GM23338 (cell line): ENCODE results near the gene ELMO3. TPM values are rescaled to one million over a fixed set of nuclear protein-coding genes. Genes with fewer than 3 reads are reported as not detected.

ENCODE experiments used
- ATAC-seq: fragments of 200-7000 bp; cut with Tn5 transposase; 3 replicates; pipeline ENCODE4 v1.9.1; 2020
- DNase-seq: peaks from one replicate; pipeline ENCODE4 v3.0.0-alpha.2; 2015; ENCODE audit warnings: low spot score
- H2AFZ ChIP-seq: fragments of 200-600 bp; sonication (generic); 2 replicates; pipeline ENCODE4 v1.8.0; 2016; ENCODE audit warnings: antibody characterized with exemption, mild to moderate bottlenecking, moderate library complexity
- H3F3A ChIP-seq: fragments of 200-600 bp; sonication (generic); replicated peaks from 2 replicates; pipeline ENCODE4 v1.8.0; 2017; ENCODE audit warnings: antibody characterized with exemption, mixed run types, low read depth
- H3K27ac ChIP-seq: fragments of 200-600 bp; sonication (generic); 2 replicates; pipeline ENCODE4 v1.6.1; 2016; ENCODE audit warnings: low read depth
- H3K27me3 ChIP-seq: fragments of 200-600 bp; sonication (generic); 2 replicates; pipeline ENCODE4 v1.8.0; 2016; ENCODE audit warnings: mild to moderate bottlenecking, mixed run types, moderate library complexity; ENCODE audit not compliant: insufficient read depth
- H3K36me3 ChIP-seq: fragments of 200-600 bp; sonication (generic); 2 replicates; pipeline ENCODE4 v1.8.0; 2016; ENCODE audit warnings: mild to moderate bottlenecking; ENCODE audit not compliant: insufficient read depth
- H3K4me1 ChIP-seq: fragments of 200-600 bp; sonication (generic); 2 replicates; pipeline ENCODE4 v1.8.0; 2016; ENCODE audit warnings: mild to moderate bottlenecking, moderate library complexity; ENCODE audit not compliant: insufficient read depth
- H3K4me2 ChIP-seq: fragments of 200-600 bp; sonication (generic); 2 replicates; pipeline ENCODE4 v1.7.1; 2017; ENCODE audit warnings: mixed run types
- H3K4me3 ChIP-seq: fragments of 200-600 bp; sonication (generic); 2 replicates; pipeline ENCODE4 v1.6.1; 2016; ENCODE audit warnings: mixed run types
- H3K79me2 ChIP-seq: fragments of 200-600 bp; sonication (generic); replicated peaks from 2 replicates; pipeline ENCODE4 v1.8.0; 2017; ENCODE audit warnings: mild to moderate bottlenecking; ENCODE audit not compliant: insufficient read depth
- H3K9me2 ChIP-seq: fragments of 200-600 bp; sonication (generic); 2 replicates; pipeline ENCODE4 v1.8.0; 2017; ENCODE audit not compliant: insufficient read depth
- H4K20me1 ChIP-seq: fragments of 200-600 bp; sonication (generic); replicated peaks from 2 replicates; pipeline ENCODE4 v1.8.0; 2017; ENCODE audit warnings: mild to moderate bottlenecking; ENCODE audit not compliant: insufficient read depth
- H3K27ac Mint-ChIP-seq: 2 replicates; pipeline ENCODE4 v1.8.0; 2020; ENCODE audit warnings: inconsistent platforms, mild to moderate bottlenecking, moderate library complexity, mixed read lengths
- H3K27me3 Mint-ChIP-seq: 3 replicates; pipeline ENCODE4 v1.8.0; 2022; ENCODE audit warnings: low read depth, mild to moderate bottlenecking, moderate library complexity, mixed read lengths, inconsistent platforms; ENCODE audit not compliant: insufficient read depth, poor library complexity
- H3K36me3 Mint-ChIP-seq: 3 replicates; pipeline ENCODE4 v1.8.0; 2021; ENCODE audit warnings: low read depth, mild to moderate bottlenecking, inconsistent platforms, moderate library complexity, mixed read lengths
- H3K4me1 Mint-ChIP-seq: 3 replicates; pipeline ENCODE4 v1.8.0; 2020; ENCODE audit warnings: mild to moderate bottlenecking, inconsistent platforms, mixed read lengths
- H3K4me3 Mint-ChIP-seq: 3 replicates; pipeline ENCODE4 v1.8.0; 2021; ENCODE audit warnings: moderate library complexity, mild to moderate bottlenecking, inconsistent platforms, mixed read lengths
- H3K9me3 Mint-ChIP-seq: 3 replicates; pipeline ENCODE4 v1.8.0; 2020; ENCODE audit warnings: moderate library complexity, mild to moderate bottlenecking, inconsistent platforms, mixed read lengths
- CREB1 ChIP-seq: fragments of 250-450 bp; sonication (Bioruptor Pico); IDR thresholded peaks from 2 replicates; pipeline ENCODE4 v1.5.0; 2020; ENCODE audit warnings: low read depth, mild to moderate bottlenecking, moderate library complexity
- ETS1 ChIP-seq: IDR thresholded peaks from 2 replicates; pipeline ENCODE4 v1.6.1; 2016; ENCODE audit warnings: antibody characterized with exemption
- EZH2 ChIP-seq: fragments of 200-600 bp; sonication (generic); IDR thresholded peaks from one replicate; pipeline ENCODE4 v1.8.0; 2017; ENCODE audit warnings: antibody characterized with exemption, mild to moderate bottlenecking, low read depth; ENCODE audit not compliant: unreplicated experiment
- EZH2phosphoT487 ChIP-seq: fragments of 200-600 bp; sonication (generic); IDR thresholded peaks from one replicate; pipeline ENCODE4 v1.8.1; 2018; ENCODE audit warnings: antibody characterized with exemption; ENCODE audit not compliant: unreplicated experiment
- JUNB ChIP-seq: IDR thresholded peaks from one replicate; pipeline ENCODE4 v1.6.1; 2016; ENCODE audit warnings: antibody characterized with exemption; ENCODE audit not compliant: unreplicated experiment
- NANOG ChIP-seq: IDR thresholded peaks from 2 replicates; pipeline ENCODE4 v1.6.1; 2016; ENCODE audit warnings: antibody characterized with exemption, borderline replicate concordance
- POLR2AphosphoS5 ChIP-seq: IDR thresholded peaks from 2 replicates; pipeline ENCODE4 v1.6.1; 2016; ENCODE audit warnings: antibody characterized with exemption, low read depth
- ZNF331 ChIP-seq: fragments of 250-450 bp; sonication (Bioruptor Pico); IDR thresholded peaks from 2 replicates; pipeline ENCODE4 v1.5.0; 2020; ENCODE audit warnings: low read depth, mild to moderate bottlenecking, moderate library complexity
- polyA plus RNA-seq: library from polyadenylated mRNA; unstranded; fragments of >200 nt; fragmentation: Nextera tagmentation; extraction: Ambion mirVana; gene quantifications from 2 replicates; pipeline ENCODE4 v1.2.1, GENCODE V29; 2016
- total RNA-seq: library from RNA; depleted of rRNA; stranded (reverse); fragments of >200 nt; shearing (Covaris generic); gene quantifications from 2 replicates; pipeline ENCODE4 v1.2.3, GENCODE V29; 2014
- TF ChIP-seq, protein P1 (sequence below): fragments of 250-450 bp; sonication (Bioruptor Pico); IDR thresholded peaks from 2 replicates; pipeline ENCODE4 v1.5.0; 2020; ENCODE audit warnings: mild to moderate bottlenecking, moderate library complexity

The ELMO3 gene
- total and polyA plus RNA-seq, 2 experiments from 2014 or later: 4.7 to 16.2 TPM

DNA sequence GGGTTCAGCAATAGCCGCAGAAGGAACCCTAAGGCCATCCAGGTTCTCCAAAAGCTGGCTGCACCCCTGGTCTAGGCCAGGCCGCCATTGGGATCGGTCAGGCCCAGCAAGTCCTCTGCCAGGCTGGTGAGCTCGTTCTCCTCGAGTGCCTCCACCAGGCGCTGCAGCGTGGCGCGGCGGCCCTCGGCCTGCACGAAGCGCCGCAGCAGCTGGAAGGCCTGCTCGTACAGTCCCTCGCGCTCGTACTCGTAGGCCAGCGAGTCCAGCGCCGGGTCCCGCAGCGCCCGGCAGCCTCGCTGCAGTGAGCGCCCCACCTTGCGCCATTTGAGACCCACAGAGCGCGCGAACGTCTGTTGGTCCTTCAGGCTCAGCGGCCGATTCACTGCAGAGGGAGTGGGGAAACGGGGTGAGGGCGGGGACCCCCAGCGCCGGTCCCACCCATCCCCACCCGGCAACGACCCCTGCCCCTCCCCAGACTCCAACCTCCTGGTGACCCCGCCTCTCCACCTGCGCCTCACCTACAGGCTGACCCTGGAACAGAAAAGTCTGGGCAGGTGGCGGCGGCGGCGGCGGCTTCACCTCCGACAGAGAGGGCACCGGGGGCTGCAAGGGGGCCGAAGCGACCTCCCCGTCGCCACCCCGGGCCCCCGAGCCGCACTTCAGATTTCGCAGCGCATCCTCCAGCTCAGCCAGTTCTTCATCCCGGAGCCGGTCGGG, 44.2 kb upstream of the ELMO3 start:
- Histone ChIP-seq H3K27me3 (peaks cover 100% of the 10 kb centered on the region), H4K20me1 (peaks cover 5% of the 10 kb centered on the region; the same call in 1 of the 2 replicates), H3K4me1 (peaks cover 21% of the 10 kb centered on the region; the same call in 1 of the 2 replicates), H3K79me2 (no peaks in the 10 kb centered on the region), H3K27ac (no peak overlapping the region), H3K4me2 (peak overlapping the region; percentile 87), H3F3A (0 out of 2 replicates have a peak, but pooled peaks cover 3% of the 10 kb centered on the region), H3K36me3 (no peaks in the 10 kb centered on the region), H3K9me2 (no peaks in the 10 kb centered on the region), H2AFZ (peak overlapping the region; percentile 72; the same call in 1 of the 2 replicates), H3K4me3 (peak overlapping the region; percentile 57)
- TF ChIP-seq ETS1 (no peak), EZH2 (peak; percentile 20)
- Mint-ChIP-seq H3K27me3 (peaks cover 89% of the 10 kb centered on the region), H3K4me3 (peak overlapping the region; percentile 66), H3K9me3 (no peaks in the 10 kb centered on the region), H3K36me3 (no peaks in the 10 kb centered on the region; the same call in 2 of the 3 replicates), H3K27ac (no peak overlapping the region), H3K4me1 (peaks cover 16% of the 10 kb centered on the region; the same call in 2 of the 3 replicates)
- ATAC-seq: peak; percentile 3
- DNase-seq: peak; percentile 58

DNA sequence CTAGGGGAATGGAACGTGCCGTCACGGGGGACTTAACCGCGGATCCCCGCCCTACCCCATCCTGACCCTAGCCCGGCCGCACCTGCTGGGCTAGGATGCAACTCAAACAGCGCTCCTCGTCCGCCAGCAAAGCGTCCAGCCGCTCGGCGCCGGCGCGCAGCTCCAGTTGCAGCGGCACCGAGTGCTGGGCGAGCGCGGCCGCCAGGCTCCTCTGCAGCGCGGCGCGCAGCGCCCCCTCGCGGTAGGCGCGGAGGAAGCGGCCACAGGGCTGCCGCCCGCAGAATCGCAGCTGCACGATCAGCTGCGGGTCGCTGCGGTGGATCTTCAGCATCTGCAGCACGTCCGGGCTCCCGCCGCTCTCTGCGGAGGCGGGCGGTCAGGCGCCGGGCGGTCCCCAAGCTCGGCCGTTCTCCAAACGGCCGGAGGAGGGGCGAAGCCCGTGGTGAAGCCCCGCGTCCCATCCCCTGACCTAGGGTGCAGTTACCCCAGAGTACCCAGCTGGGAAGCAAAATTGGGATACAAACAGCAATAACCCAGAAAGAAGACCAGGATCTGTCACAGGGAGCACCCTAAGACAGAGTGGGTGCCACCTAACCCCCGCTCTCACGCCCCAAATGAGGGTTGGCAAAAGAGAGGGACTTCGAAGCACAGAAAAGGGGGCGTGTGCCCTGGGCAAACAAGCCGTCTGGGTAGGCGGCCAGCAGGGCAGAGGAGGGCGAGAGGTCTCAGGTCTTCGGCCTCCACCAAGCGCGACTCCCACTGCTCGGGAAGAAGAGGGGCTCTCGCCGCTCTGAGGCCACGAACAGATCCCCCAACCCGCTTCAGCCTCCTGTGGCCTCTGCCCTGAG, 43.4 kb upstream of the ELMO3 start:
- peak overlapping the region; percentile 72; the same call in 1 of the 2 replicates for H2AFZ ChIP-seq
- peaks cover 25% of the 10 kb centered on the region; the same call in 1 of the 2 replicates for H3K4me1 ChIP-seq
- peaks cover 100% of the 10 kb centered on the region for H3K27me3 ChIP-seq
- Mint-ChIP-seq H3K36me3 (no peaks in the 10 kb centered on the region; the same call in 2 of the 3 replicates), H3K4me3 (peak overlapping the region; percentile 66), H3K27ac (no peak overlapping the region), H3K9me3 (peaks cover 3% of the 10 kb centered on the region; the same call in 1 of the 3 replicates), H3K4me1 (peaks cover 18% of the 10 kb centered on the region; the same call in 2 of the 3 replicates), H3K27me3 (peaks cover 95% of the 10 kb centered on the region)
- no peak overlapping the region for H3K27ac ChIP-seq
- peak; percentile 52 for ATAC-seq
- H3K79me2 ChIP-seq: no peaks in the 10 kb centered on the region
- peak overlapping the region; percentile 87 for H3K4me2 ChIP-seq
- no peaks in the 10 kb centered on the region for H3K9me2 ChIP-seq
- H3K4me3 ChIP-seq: peak overlapping the region; percentile 57
- H3K36me3 ChIP-seq: no peaks in the 10 kb centered on the region
- peak; percentile 84 for DNase-seq
- H4K20me1 ChIP-seq: peaks cover 5% of the 10 kb centered on the region; the same call in 1 of the 2 replicates
- peaks cover 4% of the 10 kb centered on the region; the same call in 1 of the 2 replicates for H3F3A ChIP-seq
- no peak for TF ChIP-seq ZNF331 (CRISPR knock-in tag)
- TF ChIP-seq ETS1: no peak
- TF ChIP-seq, protein P1, sequence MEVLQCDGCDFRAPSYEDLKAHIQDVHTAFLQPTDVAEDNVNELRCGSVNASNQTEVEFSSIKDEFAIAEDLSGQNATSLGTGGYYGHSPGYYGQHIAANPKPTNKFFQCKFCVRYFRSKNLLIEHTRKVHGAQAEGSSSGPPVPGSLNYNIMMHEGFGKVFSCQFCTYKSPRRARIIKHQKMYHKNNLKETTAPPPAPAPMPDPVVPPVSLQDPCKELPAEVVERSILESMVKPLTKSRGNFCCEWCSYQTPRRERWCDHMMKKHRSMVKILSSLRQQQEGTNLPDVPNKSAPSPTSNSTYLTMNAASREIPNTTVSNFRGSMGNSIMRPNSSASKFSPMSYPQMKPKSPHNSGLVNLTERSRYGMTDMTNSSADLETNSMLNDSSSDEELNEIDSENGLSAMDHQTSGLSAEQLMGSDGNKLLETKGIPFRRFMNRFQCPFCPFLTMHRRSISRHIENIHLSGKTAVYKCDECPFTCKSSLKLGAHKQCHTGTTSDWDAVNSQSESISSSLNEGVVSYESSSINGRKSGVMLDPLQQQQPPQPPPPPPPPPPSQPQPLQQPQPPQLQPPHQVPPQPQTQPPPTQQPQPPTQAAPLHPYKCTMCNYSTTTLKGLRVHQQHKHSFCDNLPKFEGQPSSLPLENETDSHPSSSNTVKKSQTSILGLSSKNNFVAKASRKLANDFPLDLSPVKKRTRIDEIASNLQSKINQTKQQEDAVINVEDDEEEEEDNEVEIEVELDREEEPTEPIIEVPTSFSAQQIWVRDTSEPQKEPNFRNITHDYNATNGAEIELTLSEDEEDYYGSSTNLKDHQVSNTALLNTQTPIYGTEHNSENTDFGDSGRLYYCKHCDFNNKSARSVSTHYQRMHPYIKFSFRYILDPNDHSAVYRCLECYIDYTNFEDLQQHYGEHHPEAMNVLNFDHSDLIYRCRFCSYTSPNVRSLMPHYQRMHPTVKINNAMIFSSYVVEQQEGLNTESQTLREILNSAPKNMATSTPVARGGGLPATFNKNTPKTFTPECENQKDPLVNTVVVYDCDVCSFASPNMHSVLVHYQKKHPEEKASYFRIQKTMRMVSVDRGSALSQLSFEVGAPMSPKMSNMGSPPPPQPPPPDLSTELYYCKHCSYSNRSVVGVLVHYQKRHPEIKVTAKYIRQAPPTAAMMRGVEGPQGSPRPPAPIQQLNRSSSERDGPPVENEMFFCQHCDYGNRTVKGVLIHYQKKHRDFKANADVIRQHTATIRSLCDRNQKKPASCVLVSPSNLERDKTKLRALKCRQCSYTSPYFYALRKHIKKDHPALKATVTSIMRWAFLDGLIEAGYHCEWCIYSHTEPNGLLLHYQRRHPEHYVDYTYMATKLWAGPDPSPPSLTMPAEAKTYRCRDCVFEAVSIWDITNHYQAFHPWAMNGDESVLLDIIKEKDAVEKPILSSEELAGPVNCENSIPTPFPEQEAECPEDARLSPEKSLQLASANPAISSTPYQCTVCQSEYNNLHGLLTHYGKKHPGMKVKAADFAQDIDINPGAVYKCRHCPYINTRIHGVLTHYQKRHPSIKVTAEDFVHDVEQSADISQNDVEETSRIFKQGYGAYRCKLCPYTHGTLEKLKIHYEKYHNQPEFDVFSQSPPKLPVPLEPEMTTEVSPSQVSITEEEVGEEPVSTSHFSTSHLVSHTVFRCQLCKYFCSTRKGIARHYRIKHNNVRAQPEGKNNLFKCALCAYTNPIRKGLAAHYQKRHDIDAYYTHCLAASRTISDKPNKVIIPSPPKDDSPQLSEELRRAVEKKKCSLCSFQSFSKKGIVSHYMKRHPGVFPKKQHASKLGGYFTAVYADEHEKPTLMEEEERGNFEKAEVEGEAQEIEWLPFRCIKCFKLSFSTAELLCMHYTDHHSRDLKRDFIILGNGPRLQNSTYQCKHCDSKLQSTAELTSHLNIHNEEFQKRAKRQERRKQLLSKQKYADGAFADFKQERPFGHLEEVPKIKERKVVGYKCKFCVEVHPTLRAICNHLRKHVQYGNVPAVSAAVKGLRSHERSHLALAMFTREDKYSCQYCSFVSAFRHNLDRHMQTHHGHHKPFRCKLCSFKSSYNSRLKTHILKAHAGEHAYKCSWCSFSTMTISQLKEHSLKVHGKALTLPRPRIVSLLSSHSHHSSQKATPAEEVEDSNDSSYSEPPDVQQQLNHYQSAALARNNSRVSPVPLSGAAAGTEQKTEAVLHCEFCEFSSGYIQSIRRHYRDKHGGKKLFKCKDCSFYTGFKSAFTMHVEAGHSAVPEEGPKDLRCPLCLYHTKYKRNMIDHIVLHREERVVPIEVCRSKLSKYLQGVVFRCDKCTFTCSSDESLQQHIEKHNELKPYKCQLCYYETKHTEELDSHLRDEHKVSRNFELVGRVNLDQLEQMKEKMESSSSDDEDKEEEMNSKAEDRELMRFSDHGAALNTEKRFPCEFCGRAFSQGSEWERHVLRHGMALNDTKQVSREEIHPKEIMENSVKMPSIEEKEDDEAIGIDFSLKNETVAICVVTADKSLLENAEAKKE: no peak
- TF ChIP-seq CREB1: peak; percentile 20; the same call in 1 of the 2 replicates
- TF ChIP-seq EZH2phosphoT487: peak; percentile 78
- TF ChIP-seq EZH2: no peak
- TF ChIP-seq NANOG: no peak
- TF ChIP-seq JUNB: no peak
- TF ChIP-seq POLR2AphosphoS5: no peak
